ENCODE measurements around the gene IL7R. TPM values are rescaled to one million over a fixed set of nuclear protein-coding genes. Genes with fewer than 3 reads are reported as not detected.

The IL7R gene
- total and polyA plus RNA-seq, 2 of the 4 experiments (the other 2 are of a cell fraction): 40.7 to 71.7 TPM

GRCh38 chr5:35879096-35879495, 22.4 kb downstream of the IL7R start:
- DNase-seq (no peak), ATAC-seq (ENCODE audit: low read depth) (no peak)
- Histone ChIP-seq H3K9me3 (ENCODE audit: control insufficient read depth, insufficient read depth, low read length) (no peaks in the 10 kb centered on the region), H3K9ac (ENCODE audit: low read depth, low read length) (no peak overlapping the region), H3K23ac (ENCODE audit: low read depth, low read length) (no peak overlapping the region), H2BK120ac (ENCODE audit: low read depth, low read length) (no peak overlapping the region), H2BK5ac (ENCODE audit: low read depth, low read length, poor library complexity, severe bottlenecking) (no peak overlapping the region), H2AFZ (replicated peaks; ENCODE audit: low read length, poor library complexity) (no peak overlapping the region), H4K20me1 (ENCODE audit: insufficient read depth, low read length) (no peaks in the 10 kb centered on the region), H3K4me1 (ENCODE audit: control insufficient read depth, insufficient read depth, low read length) (peaks cover 5% of the 10 kb centered on the region; the same call in 1 of the 2 replicates), H3K36me3 (ENCODE audit: control insufficient read depth, insufficient read depth, low read length) (peaks cover 15% of the 10 kb centered on the region), H3K4me2 (ENCODE audit: low read depth, low read length) (no peak overlapping the region), H2AK9ac (replicated peaks; ENCODE audit: low read depth, low read length, poor library complexity) (no peak overlapping the region), H2BK20ac (ENCODE audit: low read depth, low read length) (0 out of 2 replicates have a peak overlapping the region, but pooled peaks have one; percentile 15), H3K56ac (ENCODE audit: extremely low read depth, insufficient read depth, low read length) (no peak overlapping the region), H3K18ac (ENCODE audit: low read depth, low read length) (no peak overlapping the region), H2BK15ac (ENCODE audit: low read depth, low read length) (no peak overlapping the region), H4K91ac (ENCODE audit: insufficient read depth, low read depth, low read length) (no peak overlapping the region), H4K5ac (ENCODE audit: low read depth, low read length) (no peak overlapping the region), H3K79me1 (ENCODE audit: low read depth in 1 of 2, low read length in 2 of 2) (peaks cover 6% of the 10 kb centered on the region in 2 experiments; a peak in 1 of 4 replicates), H3K14ac (replicated peaks; ENCODE audit: low read depth, low read length) (no peak overlapping the region), H2AK5ac (ENCODE audit: low read depth, low read length) (no peak overlapping the region), H3K4me3 (ENCODE audit: insufficient read depth, low read depth, low read length) (no peak overlapping the region), H3K4ac (ENCODE audit: low read depth, low read length) (no peak overlapping the region), H3K27me3 (ENCODE audit: control insufficient read depth, insufficient read depth, low read length) (no peaks in the 10 kb centered on the region), H3K27ac (ENCODE audit: insufficient read depth, low read length) (no peak overlapping the region), H4K8ac (ENCODE audit: low read depth in 2 of 2, low read length in 2 of 2) (no peak overlapping the region), H3K9me1 (ENCODE audit: insufficient read depth, low read length) (peaks cover 8% of the 10 kb centered on the region)
- intact Hi-C loops (cut with micrococcal nuclease) (no loop called here), dilution Hi-C loops (cut with HindIII; ENCODE audit: low sequenced_read_pairs, unreplicated experiment) (no loop called here), in situ Hi-C loops (cut with MboI; ENCODE audit: low sequenced_read_pairs) (no loop called here)
- POLR2A ChIA-PET (ENCODE audit: unreplicated experiment): no interaction called here
- WGBS, 2 experiments (ENCODE audit: extremely low coverage in 2 of 2, insufficient read length in 1 of 2): no CpG with 5 or more reads among the region's 2 CpGs
- TF ChIP-seq POLR2A (IDR thresholded peaks at IDR 0.05; ENCODE audit: low read depth, low read length) (no peak), ELK1 (IDR thresholded peaks at IDR 0.05; ENCODE audit: borderline replicate concordance, low read depth, low read length) (no peak), NFE2L2 (IDR thresholded peaks at IDR 0.05; ENCODE audit: low read depth, low read length) (no peak), BHLHE40 (IDR thresholded peaks at IDR 0.05; ENCODE audit: low read depth, low read length) (no peak), FOS (IDR thresholded peaks at IDR 0.05; ENCODE audit: low read depth, low read length) (no peak), RAD21 (IDR thresholded peaks at IDR 0.05; ENCODE audit: low read length) (no peak), RFX5 (IDR thresholded peaks at IDR 0.05; ENCODE audit: low read depth, low read length) (no peak)
- CTCF ChIA-PET: no interaction called here
- BruUV-seq (replicated peaks): no TSS peak
